HepG2 (cell line): Measurements from ENCODE around the gene RNASE8. TPM values are rescaled to one million over a fixed set of nuclear protein-coding genes. Genes with fewer than 3 reads are reported as not detected.

ENCODE experiments used
- DR1 ChIP-seq: sonication (generic); formaldehyde crosslinking; IDR thresholded peaks from 2 replicates; pipeline ENCODE4 v1.8.0; 2021; ENCODE audit warnings: mild to moderate bottlenecking, missing genetic modification reagents, inconsistent platforms
- GTF2F1 ChIP-seq: fragments of 150-350 bp; IDR thresholded peaks from 2 replicates; pipeline ENCODE4 v1.6.1; 2014; ENCODE audit warnings: low read length
- SP2 ChIP-seq: sonication (generic); formaldehyde crosslinking; IDR thresholded peaks from 2 replicates; pipeline ENCODE4 v1.5.1; 2020; ENCODE audit warnings: mild to moderate bottlenecking, missing genetic modification reagents
- ZNF607 ChIP-seq: sonication (generic); formaldehyde crosslinking; IDR thresholded peaks from 2 replicates; pipeline ENCODE4 v1.5.1; 2020; ENCODE audit warnings: missing genetic modification reagents, mild to moderate bottlenecking, borderline replicate concordance
- polyA plus RNA-seq, 8 experiments: library from polyadenylated mRNA; depleted of rRNA in 3 of 8; stranded (reverse) in 7 of 8; unstranded in 1 of 8; fragments of >200 nt; fragmentation: Illumina TruSeq in 4 of 8; extraction: Trizol in 4 of 8; gene quantifications; 2 replicates each; pipeline versions ENCODE4 v1.2.1 to v1.2.3, GENCODE V29; 2011 to 2016; ENCODE audit warnings: low read depth in 4 of 8, missing spikeins in 1 of 8, mixed read lengths in 1 of 8; ENCODE audit not compliant: insufficient read depth in 1 of 8
- total RNA-seq, 5 experiments: library from RNA; depleted of rRNA; stranded (reverse); fragments of >200 nt; fragmentation: Illumina TruSeq; extraction: Trizol; gene quantifications; 2 replicates each; pipeline ENCODE4 v1.2.3, GENCODE V29; 2016; ENCODE audit warnings: low read depth in 1 of 5
- TF ChIP-seq, protein P1 (sequence below): sonication (generic); formaldehyde crosslinking; IDR thresholded peaks from 2 replicates; pipeline ENCODE4 v1.5.1; 2020; ENCODE audit warnings: mild to moderate bottlenecking, missing genetic modification reagents, borderline replicate concordance
- TF ChIP-seq, protein P2 (sequence below): IDR thresholded peaks from 2 replicates; pipeline ENCODE4 v1.6.1; 2016; ENCODE audit warnings: missing compliant biosample characterization, missing genetic modification reagents, borderline replicate concordance
- TF ChIP-seq, protein P3 (sequence below): sonication (generic); formaldehyde crosslinking; IDR thresholded peaks from 2 replicates; pipeline ENCODE4 v1.4.0; 2020; ENCODE audit warnings: missing genetic modification reagents; ENCODE audit errors: not compliant biosample characterization
- TF ChIP-seq, protein P4 (sequence below): IDR thresholded peaks from 2 replicates; pipeline ENCODE4 v1.6.1; 2016
- TF ChIP-seq, protein P5 (sequence below): sonication (generic); formaldehyde crosslinking; IDR thresholded peaks from 2 replicates; pipeline ENCODE4 v1.4.0; 2020; ENCODE audit warnings: missing genetic modification reagents, borderline replicate concordance
- TF ChIP-seq, protein P6 (sequence below): IDR thresholded peaks from 2 replicates; pipeline ENCODE4 v1.6.1; 2016; ENCODE audit warnings: mild to moderate bottlenecking, missing biosample characterization, missing genetic modification reagents
- TF ChIP-seq, protein P7 (sequence below): sonication (generic); formaldehyde crosslinking; IDR thresholded peaks from 2 replicates; pipeline ENCODE4 v1.4.0; 2020; ENCODE audit warnings: missing genetic modification reagents, borderline replicate concordance

Gene RNASE8
- total and polyA plus RNA-seq, 2 of the 13 experiments (the other 11 are each of a cell fraction or from before 2014, with no cell fraction given), result not detected

DNA sequence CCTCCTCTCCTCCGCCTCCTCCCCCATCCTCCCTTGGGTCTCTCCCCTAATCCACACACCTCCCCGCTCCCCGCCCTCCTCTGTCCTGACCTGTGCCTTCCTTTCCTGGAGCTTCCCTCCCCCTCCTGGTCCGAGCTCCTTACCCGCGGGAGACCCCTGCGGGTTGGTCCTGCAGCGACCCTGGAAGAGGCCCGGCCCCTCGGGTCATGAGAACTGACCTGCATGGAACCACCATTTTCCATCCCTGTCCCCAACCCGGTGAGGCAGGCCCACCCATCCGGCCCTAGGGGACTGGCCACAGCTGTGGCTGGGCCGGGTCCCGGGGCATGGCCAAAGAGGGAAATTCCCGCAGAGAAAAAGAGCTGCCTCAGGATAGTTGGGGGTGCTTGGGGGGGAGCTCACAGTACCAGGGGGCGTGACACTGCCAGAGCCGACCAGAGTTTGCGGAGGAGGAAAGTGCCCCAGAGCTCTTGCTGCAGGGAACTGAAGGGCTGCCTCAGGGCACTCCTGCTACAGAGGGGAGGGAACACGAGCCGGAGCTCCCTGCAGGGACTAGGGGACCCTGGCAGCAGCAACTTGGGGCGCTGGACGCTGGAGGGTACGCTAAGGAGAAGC lies 13.1 kb downstream of the RNASE8 start (continued):
- TF ChIP-seq, protein P1, sequence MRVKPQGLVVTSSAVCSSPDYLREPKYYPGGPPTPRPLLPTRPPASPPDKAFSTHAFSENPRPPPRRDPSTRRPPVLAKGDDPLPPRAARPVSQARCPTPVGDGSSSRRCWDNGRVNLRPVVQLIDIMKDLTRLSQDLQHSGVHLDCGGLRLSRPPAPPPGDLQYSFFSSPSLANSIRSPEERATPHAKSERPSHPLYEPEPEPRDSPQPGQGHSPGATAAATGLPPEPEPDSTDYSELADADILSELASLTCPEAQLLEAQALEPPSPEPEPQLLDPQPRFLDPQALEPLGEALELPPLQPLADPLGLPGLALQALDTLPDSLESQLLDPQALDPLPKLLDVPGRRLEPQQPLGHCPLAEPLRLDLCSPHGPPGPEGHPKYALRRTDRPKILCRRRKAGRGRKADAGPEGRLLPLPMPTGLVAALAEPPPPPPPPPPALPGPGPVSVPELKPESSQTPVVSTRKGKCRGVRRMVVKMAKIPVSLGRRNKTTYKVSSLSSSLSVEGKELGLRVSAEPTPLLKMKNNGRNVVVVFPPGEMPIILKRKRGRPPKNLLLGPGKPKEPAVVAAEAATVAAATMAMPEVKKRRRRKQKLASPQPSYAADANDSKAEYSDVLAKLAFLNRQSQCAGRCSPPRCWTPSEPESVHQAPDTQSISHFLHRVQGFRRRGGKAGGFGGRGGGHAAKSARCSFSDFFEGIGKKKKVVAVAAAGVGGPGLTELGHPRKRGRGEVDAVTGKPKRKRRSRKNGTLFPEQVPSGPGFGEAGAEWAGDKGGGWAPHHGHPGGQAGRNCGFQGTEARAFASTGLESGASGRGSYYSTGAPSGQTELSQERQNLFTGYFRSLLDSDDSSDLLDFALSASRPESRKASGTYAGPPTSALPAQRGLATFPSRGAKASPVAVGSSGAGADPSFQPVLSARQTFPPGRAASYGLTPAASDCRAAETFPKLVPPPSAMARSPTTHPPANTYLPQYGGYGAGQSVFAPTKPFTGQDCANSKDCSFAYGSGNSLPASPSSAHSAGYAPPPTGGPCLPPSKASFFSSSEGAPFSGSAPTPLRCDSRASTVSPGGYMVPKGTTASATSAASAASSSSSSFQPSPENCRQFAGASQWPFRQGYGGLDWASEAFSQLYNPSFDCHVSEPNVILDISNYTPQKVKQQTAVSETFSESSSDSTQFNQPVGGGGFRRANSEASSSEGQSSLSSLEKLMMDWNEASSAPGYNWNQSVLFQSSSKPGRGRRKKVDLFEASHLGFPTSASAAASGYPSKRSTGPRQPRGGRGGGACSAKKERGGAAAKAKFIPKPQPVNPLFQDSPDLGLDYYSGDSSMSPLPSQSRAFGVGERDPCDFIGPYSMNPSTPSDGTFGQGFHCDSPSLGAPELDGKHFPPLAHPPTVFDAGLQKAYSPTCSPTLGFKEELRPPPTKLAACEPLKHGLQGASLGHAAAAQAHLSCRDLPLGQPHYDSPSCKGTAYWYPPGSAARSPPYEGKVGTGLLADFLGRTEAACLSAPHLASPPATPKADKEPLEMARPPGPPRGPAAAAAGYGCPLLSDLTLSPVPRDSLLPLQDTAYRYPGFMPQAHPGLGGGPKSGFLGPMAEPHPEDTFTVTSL (CRISPR knock-in tag), result no peak
- TF ChIP-seq DR1 (CRISPR knock-in tag) (peak; percentile 38; the same call in 1 of the 2 replicates), SP2 (CRISPR knock-in tag) (peak; percentile 34), GTF2F1 (no peak), ZNF607 (no peak; the same call in 1 of the 2 replicates)
- TF ChIP-seq, protein P2, sequence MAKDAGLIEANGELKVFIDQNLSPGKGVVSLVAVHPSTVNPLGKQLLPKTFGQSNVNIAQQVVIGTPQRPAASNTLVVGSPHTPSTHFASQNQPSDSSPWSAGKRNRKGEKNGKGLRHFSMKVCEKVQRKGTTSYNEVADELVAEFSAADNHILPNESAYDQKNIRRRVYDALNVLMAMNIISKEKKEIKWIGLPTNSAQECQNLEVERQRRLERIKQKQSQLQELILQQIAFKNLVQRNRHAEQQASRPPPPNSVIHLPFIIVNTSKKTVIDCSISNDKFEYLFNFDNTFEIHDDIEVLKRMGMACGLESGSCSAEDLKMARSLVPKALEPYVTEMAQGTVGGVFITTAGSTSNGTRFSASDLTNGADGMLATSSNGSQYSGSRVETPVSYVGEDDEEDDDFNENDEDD, result no peak; the same call in 1 of the 2 replicates
- TF ChIP-seq, protein P3, sequence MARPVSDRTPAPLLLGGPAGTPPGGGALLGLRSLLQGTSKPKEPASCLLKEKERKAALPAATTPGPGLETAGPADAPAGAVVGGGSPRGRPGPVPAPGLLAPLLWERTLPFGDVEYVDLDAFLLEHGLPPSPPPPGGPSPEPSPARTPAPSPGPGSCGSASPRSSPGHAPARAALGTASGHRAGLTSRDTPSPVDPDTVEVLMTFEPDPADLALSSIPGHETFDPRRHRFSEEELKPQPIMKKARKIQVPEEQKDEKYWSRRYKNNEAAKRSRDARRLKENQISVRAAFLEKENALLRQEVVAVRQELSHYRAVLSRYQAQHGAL, result peak; percentile 83
- TF ChIP-seq, protein P4, sequence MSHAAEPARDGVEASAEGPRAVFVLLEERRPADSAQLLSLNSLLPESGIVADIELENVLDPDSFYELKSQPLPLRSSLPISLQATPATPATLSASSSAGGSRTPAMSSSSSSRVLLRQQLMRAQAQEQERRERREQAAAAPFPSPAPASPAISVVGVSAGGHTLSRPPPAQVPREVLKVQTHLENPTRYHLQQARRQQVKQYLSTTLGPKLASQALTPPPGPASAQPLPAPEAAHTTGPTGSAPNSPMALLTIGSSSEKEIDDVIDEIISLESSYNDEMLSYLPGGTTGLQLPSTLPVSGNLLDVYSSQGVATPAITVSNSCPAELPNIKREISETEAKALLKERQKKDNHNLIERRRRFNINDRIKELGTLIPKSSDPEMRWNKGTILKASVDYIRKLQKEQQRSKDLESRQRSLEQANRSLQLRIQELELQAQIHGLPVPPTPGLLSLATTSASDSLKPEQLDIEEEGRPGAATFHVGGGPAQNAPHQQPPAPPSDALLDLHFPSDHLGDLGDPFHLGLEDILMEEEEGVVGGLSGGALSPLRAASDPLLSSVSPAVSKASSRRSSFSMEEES (CRISPR knock-in tag), result no peak
- TF ChIP-seq, protein P5, sequence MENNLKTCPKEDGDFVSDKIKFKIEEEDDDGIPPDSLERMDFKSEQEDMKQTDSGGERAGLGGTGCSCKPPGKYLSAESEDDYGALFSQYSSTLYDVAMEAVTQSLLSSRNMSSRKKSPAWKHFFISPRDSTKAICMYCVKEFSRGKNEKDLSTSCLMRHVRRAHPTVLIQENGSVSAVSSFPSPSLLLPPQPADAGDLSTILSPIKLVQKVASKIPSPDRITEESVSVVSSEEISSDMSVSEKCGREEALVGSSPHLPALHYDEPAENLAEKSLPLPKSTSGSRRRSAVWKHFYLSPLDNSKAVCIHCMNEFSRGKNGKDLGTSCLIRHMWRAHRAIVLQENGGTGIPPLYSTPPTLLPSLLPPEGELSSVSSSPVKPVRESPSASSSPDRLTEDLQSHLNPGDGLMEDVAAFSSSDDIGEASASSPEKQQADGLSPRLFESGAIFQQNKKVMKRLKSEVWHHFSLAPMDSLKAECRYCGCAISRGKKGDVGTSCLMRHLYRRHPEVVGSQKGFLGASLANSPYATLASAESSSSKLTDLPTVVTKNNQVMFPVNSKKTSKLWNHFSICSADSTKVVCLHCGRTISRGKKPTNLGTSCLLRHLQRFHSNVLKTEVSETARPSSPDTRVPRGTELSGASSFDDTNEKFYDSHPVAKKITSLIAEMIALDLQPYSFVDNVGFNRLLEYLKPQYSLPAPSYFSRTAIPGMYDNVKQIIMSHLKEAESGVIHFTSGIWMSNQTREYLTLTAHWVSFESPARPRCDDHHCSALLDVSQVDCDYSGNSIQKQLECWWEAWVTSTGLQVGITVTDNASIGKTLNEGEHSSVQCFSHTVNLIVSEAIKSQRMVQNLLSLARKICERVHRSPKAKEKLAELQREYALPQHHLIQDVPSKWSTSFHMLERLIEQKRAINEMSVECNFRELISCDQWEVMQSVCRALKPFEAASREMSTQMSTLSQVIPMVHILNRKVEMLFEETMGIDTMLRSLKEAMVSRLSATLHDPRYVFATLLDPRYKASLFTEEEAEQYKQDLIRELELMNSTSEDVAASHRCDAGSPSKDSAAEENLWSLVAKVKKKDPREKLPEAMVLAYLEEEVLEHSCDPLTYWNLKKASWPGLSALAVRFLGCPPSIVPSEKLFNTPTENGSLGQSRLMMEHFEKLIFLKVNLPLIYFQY, result no peak
- TF ChIP-seq, protein P6, sequence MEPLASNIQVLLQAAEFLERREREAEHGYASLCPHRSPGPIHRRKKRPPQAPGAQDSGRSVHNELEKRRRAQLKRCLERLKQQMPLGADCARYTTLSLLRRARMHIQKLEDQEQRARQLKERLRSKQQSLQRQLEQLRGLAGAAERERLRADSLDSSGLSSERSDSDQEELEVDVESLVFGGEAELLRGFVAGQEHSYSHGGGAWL (CRISPR knock-in tag), result no peak; the same call in 1 of the 2 replicates
- TF ChIP-seq, protein P7, sequence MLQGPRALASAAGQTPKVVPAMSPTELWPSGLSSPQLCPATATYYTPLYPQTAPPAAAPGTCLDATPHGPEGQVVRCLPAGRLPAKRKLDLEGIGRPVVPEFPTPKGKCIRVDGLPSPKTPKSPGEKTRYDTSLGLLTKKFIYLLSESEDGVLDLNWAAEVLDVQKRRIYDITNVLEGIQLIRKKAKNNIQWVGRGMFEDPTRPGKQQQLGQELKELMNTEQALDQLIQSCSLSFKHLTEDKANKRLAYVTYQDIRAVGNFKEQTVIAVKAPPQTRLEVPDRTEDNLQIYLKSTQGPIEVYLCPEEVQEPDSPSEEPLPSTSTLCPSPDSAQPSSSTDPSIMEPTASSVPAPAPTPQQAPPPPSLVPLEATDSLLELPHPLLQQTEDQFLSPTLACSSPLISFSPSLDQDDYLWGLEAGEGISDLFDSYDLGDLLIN, result 0 out of 2 replicates have a peak, but pooled peaks have one; percentile 14
